Fibroblast of mammary gland (primary cell): ENCODE results near the gene ACSL1.

Source experiments
- DNase-seq: peaks from one replicate; pipeline ENCODE4 v3.0.0-alpha.2; 2010; ENCODE audit warnings: low read depth
- H3K4me3 ChIP-seq: 2 replicates; pipeline ENCODE4 v1.5.1; 2011; ENCODE audit warnings: low read depth, mild to moderate bottlenecking, low read length, moderate library complexity; ENCODE audit not compliant: control insufficient read depth
- TF ChIP-seq, protein P1 (sequence below): conservative IDR thresholded peaks from 2 replicates; pipeline ENCODE4 v1.5.1; 2011; ENCODE audit warnings: low read depth, low read length, inconsistent platforms; ENCODE audit not compliant: control insufficient read depth, insufficient read depth

ACSL1 gene

DNA sequence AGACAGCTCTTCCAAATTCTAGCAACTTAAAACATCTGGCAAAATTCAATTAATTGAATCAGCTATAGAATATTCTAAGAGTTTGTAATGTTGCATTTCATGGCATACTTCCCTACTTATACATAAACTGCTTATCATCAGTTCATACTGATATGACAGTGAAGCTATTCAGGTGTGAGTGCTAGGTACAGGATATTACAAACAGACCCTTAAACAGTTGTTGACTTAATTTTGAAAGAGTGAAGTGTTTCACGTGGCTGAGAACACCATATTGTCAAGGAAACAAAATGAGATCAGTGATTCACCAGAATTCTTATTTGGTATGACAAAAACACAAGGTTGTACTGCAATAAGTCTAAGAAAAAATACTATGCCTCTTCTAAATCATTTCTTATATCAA lies 119.3 kb downstream of the ACSL1 start:
- no peak overlapping the region for H3K4me3 ChIP-seq
- TF ChIP-seq, protein P1, sequence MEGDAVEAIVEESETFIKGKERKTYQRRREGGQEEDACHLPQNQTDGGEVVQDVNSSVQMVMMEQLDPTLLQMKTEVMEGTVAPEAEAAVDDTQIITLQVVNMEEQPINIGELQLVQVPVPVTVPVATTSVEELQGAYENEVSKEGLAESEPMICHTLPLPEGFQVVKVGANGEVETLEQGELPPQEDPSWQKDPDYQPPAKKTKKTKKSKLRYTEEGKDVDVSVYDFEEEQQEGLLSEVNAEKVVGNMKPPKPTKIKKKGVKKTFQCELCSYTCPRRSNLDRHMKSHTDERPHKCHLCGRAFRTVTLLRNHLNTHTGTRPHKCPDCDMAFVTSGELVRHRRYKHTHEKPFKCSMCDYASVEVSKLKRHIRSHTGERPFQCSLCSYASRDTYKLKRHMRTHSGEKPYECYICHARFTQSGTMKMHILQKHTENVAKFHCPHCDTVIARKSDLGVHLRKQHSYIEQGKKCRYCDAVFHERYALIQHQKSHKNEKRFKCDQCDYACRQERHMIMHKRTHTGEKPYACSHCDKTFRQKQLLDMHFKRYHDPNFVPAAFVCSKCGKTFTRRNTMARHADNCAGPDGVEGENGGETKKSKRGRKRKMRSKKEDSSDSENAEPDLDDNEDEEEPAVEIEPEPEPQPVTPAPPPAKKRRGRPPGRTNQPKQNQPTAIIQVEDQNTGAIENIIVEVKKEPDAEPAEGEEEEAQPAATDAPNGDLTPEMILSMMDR: no peak
- no peak for DNase-seq

- H3K4me3 ChIP-seq: no peak overlapping the region
- TF ChIP-seq, protein P1: no peak
- no peak for DNase-seq
Observed at GRCh38 chr4:184705692-184706091, 120.1 kb downstream of the ACSL1 start.
